Measurements from ENCODE around the gene SCGB3A2.
A peak's percentile ranks its signal among the peaks of the same experiment; 100 is the strongest.

The SCGB3A2 gene

GRCh38 chr5:147856801-147857200 lies 21.7 kb upstream of the SCGB3A2 start:
- H3K4me2 ChIP-seq (ENCODE audit: low read length), result no peak overlapping the region
- H3F3A ChIP-seq (ENCODE audit: control insufficient read depth, insufficient read depth), result no peaks in the 10 kb centered on the region
- no peaks in the 10 kb centered on the region; the same call in 1 of the 2 replicates for H4K20me1 ChIP-seq (ENCODE audit: control insufficient read depth, insufficient read depth, low read depth, low read length)
- H3K9me3 ChIP-seq (ENCODE audit: control insufficient read depth, insufficient read depth, low read length), result no peaks in the 10 kb centered on the region
- TF ChIP-seq, protein P1, sequence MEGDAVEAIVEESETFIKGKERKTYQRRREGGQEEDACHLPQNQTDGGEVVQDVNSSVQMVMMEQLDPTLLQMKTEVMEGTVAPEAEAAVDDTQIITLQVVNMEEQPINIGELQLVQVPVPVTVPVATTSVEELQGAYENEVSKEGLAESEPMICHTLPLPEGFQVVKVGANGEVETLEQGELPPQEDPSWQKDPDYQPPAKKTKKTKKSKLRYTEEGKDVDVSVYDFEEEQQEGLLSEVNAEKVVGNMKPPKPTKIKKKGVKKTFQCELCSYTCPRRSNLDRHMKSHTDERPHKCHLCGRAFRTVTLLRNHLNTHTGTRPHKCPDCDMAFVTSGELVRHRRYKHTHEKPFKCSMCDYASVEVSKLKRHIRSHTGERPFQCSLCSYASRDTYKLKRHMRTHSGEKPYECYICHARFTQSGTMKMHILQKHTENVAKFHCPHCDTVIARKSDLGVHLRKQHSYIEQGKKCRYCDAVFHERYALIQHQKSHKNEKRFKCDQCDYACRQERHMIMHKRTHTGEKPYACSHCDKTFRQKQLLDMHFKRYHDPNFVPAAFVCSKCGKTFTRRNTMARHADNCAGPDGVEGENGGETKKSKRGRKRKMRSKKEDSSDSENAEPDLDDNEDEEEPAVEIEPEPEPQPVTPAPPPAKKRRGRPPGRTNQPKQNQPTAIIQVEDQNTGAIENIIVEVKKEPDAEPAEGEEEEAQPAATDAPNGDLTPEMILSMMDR (IDR thresholded peaks at IDR 0.05; ENCODE audit: low read depth, low read length, poor library complexity, severe bottlenecking), result no peak
- TF ChIP-seq EZH2phosphoT487 (IDR thresholded peaks at IDR 0.05; ENCODE audit: borderline replicate concordance, low read length), result no peak
- no peak overlapping the region for H3K27ac ChIP-seq (ENCODE audit: low read depth, low read length)
- H3K4me1 ChIP-seq (ENCODE audit: control insufficient read depth, low read length), result no peaks in the 10 kb centered on the region
- H3K4me3 ChIP-seq (ENCODE audit: low read length), result no peak overlapping the region
- no peaks in the 10 kb centered on the region for H3K36me3 ChIP-seq (ENCODE audit: control insufficient read depth, low read length)
- peaks cover 30% of the 10 kb centered on the region for H3K27me3 ChIP-seq (ENCODE audit: control insufficient read depth, low read length)
- H3K79me2 ChIP-seq (ENCODE audit: control insufficient read depth, low read length), result no peaks in the 10 kb centered on the region
- H3K9me2 ChIP-seq (replicated peaks; ENCODE audit: control insufficient read depth, low read length), result no peaks in the 10 kb centered on the region

DNA sequence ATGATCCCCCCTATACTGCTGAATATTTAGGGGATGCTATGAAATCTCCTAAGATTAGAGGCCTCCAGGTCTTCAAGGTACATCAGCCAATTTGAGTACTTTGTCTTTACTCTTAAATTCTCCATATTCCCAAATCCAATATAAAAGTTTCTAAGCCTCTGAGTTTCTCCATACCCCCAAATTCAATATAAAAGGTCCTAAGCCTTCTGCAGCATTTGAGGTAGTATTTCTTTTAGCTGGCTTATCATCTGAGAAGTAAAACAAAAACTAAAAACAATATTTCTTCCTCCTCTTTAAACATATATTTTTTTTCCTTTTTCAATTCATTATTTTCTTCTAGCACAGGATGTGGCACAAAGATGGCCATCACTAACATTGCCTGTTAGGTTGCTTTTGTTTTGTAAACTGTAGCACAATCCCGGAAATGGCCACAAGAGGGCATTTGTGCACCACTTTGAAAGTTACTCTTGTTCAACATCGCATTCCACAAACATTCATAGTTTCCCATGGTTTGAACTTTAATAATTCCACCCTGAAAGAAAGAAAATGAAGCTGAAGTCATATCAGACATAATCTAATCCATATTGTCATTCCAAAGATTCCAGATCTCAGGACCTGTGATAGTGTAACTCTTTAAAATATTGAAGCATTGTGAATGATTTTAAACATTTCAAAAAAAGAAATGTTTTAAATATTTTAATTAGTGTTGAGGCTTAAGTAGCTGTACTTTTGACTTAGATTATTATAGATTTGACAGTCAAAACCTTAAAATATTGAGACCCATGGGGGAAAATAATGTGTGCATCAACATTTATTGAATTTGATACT lies 21.0 kb upstream of the SCGB3A2 start:
- Histone ChIP-seq H3K4me3 (ENCODE audit: low read length) (no peak overlapping the region), H3K27me3 (ENCODE audit: control insufficient read depth, low read length) (peaks cover 25% of the 10 kb centered on the region), H3K79me2 (ENCODE audit: control insufficient read depth, low read length) (no peaks in the 10 kb centered on the region), H3F3A (ENCODE audit: control insufficient read depth, insufficient read depth) (no peaks in the 10 kb centered on the region), H3K36me3 (ENCODE audit: control insufficient read depth, low read length) (no peaks in the 10 kb centered on the region), H3K4me2 (ENCODE audit: low read length) (no peak overlapping the region), H3K9me3 (ENCODE audit: control insufficient read depth, insufficient read depth, low read length) (no peaks in the 10 kb centered on the region), H4K20me1 (ENCODE audit: control insufficient read depth, insufficient read depth, low read depth, low read length) (no peaks in the 10 kb centered on the region; the same call in 1 of the 2 replicates), H3K4me1 (ENCODE audit: control insufficient read depth, low read length) (no peaks in the 10 kb centered on the region), H3K9me2 (replicated peaks; ENCODE audit: control insufficient read depth, low read length) (no peaks in the 10 kb centered on the region), H3K27ac (ENCODE audit: low read depth, low read length) (no peak overlapping the region)
- TF ChIP-seq, protein P1 (IDR thresholded peaks at IDR 0.05; ENCODE audit: low read depth, low read length, poor library complexity, severe bottlenecking), result peak; percentile 86
- TF ChIP-seq EZH2phosphoT487 (IDR thresholded peaks at IDR 0.05; ENCODE audit: borderline replicate concordance, low read length), result no peak

GRCh38 chr5:147858565-147858964 lies 19.9 kb upstream of the SCGB3A2 start:
- TF ChIP-seq, protein P1 (IDR thresholded peaks at IDR 0.05; ENCODE audit: low read depth, low read length, poor library complexity, severe bottlenecking), result no peak
- TF ChIP-seq EZH2phosphoT487 (IDR thresholded peaks at IDR 0.05; ENCODE audit: borderline replicate concordance, low read length), result no peak

More at GRCh38 chr5:147858565-147858964, 19.9 kb upstream of the SCGB3A2 start:
- Histone ChIP-seq H3K9me2 (replicated peaks; ENCODE audit: control insufficient read depth, low read length) (no peaks in the 10 kb centered on the region), H3K4me3 (ENCODE audit: low read length) (no peak overlapping the region), H3K27me3 (ENCODE audit: control insufficient read depth, low read length) (peaks cover 22% of the 10 kb centered on the region), H3F3A (ENCODE audit: control insufficient read depth, insufficient read depth) (no peaks in the 10 kb centered on the region), H3K4me2 (ENCODE audit: low read length) (no peak overlapping the region), H3K9me3 (ENCODE audit: control insufficient read depth, insufficient read depth, low read length) (no peaks in the 10 kb centered on the region), H3K4me1 (ENCODE audit: control insufficient read depth, low read length) (no peaks in the 10 kb centered on the region), H3K27ac (ENCODE audit: low read depth, low read length) (no peak overlapping the region), H3K79me2 (ENCODE audit: control insufficient read depth, low read length) (no peaks in the 10 kb centered on the region), H4K20me1 (ENCODE audit: control insufficient read depth, insufficient read depth, low read depth, low read length) (no peaks in the 10 kb centered on the region), H3K36me3 (ENCODE audit: control insufficient read depth, low read length) (no peaks in the 10 kb centered on the region)

All from DOHH2 (cell line).